GM04504 (cell line): Measurements from ENCODE around the gene ANKFN1.

ENCODE experiments used
- DNase-seq: peaks from one replicate; pipeline ENCODE4 v3.0.0-alpha.2; 2012; ENCODE audit warnings: low read depth

Gene ANKFN1

GRCh38 chr17:56502120-56502654 is 348.9 kb downstream of the ANKFN1 start:
- DNase-seq, result no peak

GRCh38 chr17:56505154-56505756 is 352.0 kb downstream of the ANKFN1 start:
- no peak for DNase-seq

- DNase-seq, result no peak
Observed at GRCh38 chr17:56506349-56506748, 353.1 kb downstream of the ANKFN1 start.

- DNase-seq, result no peak
Observed at GRCh38 chr17:56510554-56511342, 357.5 kb downstream of the ANKFN1 start.

GRCh38 chr17:56514264-56514663 is 361.0 kb downstream of the ANKFN1 start:
- no peak for DNase-seq

GRCh38 chr17:56514899-56515298 is 361.6 kb downstream of the ANKFN1 start:
- DNase-seq, result no peak

GRCh38 chr17:56521414-56522141 is 368.3 kb downstream of the ANKFN1 start:
- no peak for DNase-seq

- no peak for DNase-seq
Observed at GRCh38 chr17:56523042-56523441, 369.8 kb downstream of the ANKFN1 start.

GRCh38 chr17:56528696-56529095 is 375.4 kb downstream of the ANKFN1 start:
- no peak for DNase-seq

- no peak for DNase-seq
Observed at GRCh38 chr17:56532926-56533325, 379.7 kb downstream of the ANKFN1 start.

- no peak for DNase-seq
Observed at GRCh38 chr17:56536766-56537165, 383.5 kb downstream of the ANKFN1 start.

GRCh38 chr17:56540836-56541235 is 387.6 kb downstream of the ANKFN1 start:
- no peak for DNase-seq

GRCh38 chr17:56543280-56543679 is 390.0 kb downstream of the ANKFN1 start:
- DNase-seq, result no peak

- no peak for DNase-seq
Observed at GRCh38 chr17:56545106-56545505, 391.8 kb downstream of the ANKFN1 start.

- no peak for DNase-seq
Observed at GRCh38 chr17:56545930-56546329, 392.7 kb downstream of the ANKFN1 start.

GRCh38 chr17:56548661-56549060 is 395.4 kb downstream of the ANKFN1 start:
- no peak for DNase-seq

GRCh38 chr17:56549501-56549900 is 396.2 kb downstream of the ANKFN1 start:
- DNase-seq, result no peak

- no peak for DNase-seq
Observed at GRCh38 chr17:56557682-56558081, 404.4 kb downstream of the ANKFN1 start.

GRCh38 chr17:56558088-56558487 is 404.8 kb downstream of the ANKFN1 start:
- DNase-seq, result no peak
